ENCODE data around the gene C15orf61.

The C15orf61 gene

GRCh38 chr15:67542420-67543347 is 21.8 kb downstream of the C15orf61 start, which contains the start of gene MAP2K5:
Gene MAP2K5 (plus strand): TSS chr15:67542703. CDS start chr15:67543336, 633 bp downstream.
- DNase-seq (ENCODE audit: low spot score) = peak; percentile 90
- TF ChIP-seq CTCF (IDR thresholded peaks at IDR 0.05; ENCODE audit: poor library complexity, severe bottlenecking) = no peak
- peak; percentile 76 for ATAC-seq (ENCODE audit: low read depth)
- H3K4me1 ChIP-seq (ENCODE audit: insufficient read depth, poor library complexity, severe bottlenecking) = peaks cover 24% of the 10 kb centered on the region
- H3K4me3 ChIP-seq (ENCODE audit: severe bottlenecking) = peak within 1 kb of the TSS; percentile 99
- H3K9me3 ChIP-seq (ENCODE audit: severe bottlenecking) = no peaks in the 10 kb centered on the region
- peak within 1 kb of the TSS; percentile 52 for H3K27ac ChIP-seq (ENCODE audit: poor library complexity, severe bottlenecking)
- H3K27me3 ChIP-seq (ENCODE audit: insufficient read depth, poor library complexity, severe bottlenecking) = no peaks in the 10 kb centered on the region
- H3K36me3 ChIP-seq (ENCODE audit: low read depth) = peaks cover 14% of the 10 kb centered on the region

DNA sequence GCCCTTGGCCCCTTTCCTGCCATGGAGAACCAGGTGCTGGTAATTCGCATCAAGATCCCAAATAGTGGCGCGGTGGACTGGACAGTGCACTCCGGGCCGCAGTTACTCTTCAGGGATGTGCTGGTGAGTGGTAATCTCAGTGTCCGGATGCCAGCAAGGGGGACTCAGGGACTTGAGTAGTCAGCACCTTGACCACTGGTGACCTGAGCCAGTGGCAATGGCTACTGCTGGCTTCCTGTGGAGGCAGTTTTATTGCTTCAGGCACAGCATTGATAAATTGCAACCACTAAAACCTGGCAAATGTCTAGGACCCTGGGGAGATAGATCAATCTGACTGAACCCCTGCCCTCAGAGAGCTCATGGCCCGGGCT is 22.4 kb downstream of the C15orf61 start:
- Histone ChIP-seq H3K4me1 (ENCODE audit: insufficient read depth, poor library complexity, severe bottlenecking) (peaks cover 24% of the 10 kb centered on the region), H3K36me3 (ENCODE audit: low read depth) (peaks cover 14% of the 10 kb centered on the region), H3K4me3 (ENCODE audit: severe bottlenecking) (peak overlapping the region; percentile 99), H3K27ac (ENCODE audit: poor library complexity, severe bottlenecking) (peak overlapping the region; percentile 52), H3K9me3 (ENCODE audit: severe bottlenecking) (no peaks in the 10 kb centered on the region), H3K27me3 (ENCODE audit: insufficient read depth, poor library complexity, severe bottlenecking) (no peaks in the 10 kb centered on the region)
- peak; percentile 13; the same call in 2 of the 3 replicates for ATAC-seq (ENCODE audit: low read depth)
- no peak for TF ChIP-seq CTCF (IDR thresholded peaks at IDR 0.05; ENCODE audit: poor library complexity, severe bottlenecking)
- DNase-seq (ENCODE audit: low spot score) = no peak

GRCh38 chr15:67544475-67544874 is 23.5 kb downstream of the C15orf61 start:
- ATAC-seq (ENCODE audit: low read depth) (no peak), DNase-seq (ENCODE audit: low spot score) (no peak)
- no peak for TF ChIP-seq CTCF (IDR thresholded peaks at IDR 0.05; ENCODE audit: poor library complexity, severe bottlenecking)
- Histone ChIP-seq H3K27me3 (ENCODE audit: insufficient read depth, poor library complexity, severe bottlenecking) (no peaks in the 10 kb centered on the region), H3K4me1 (ENCODE audit: insufficient read depth, poor library complexity, severe bottlenecking) (peaks cover 19% of the 10 kb centered on the region), H3K9me3 (ENCODE audit: severe bottlenecking) (no peaks in the 10 kb centered on the region), H3K27ac (ENCODE audit: poor library complexity, severe bottlenecking) (no peak overlapping the region), H3K4me3 (ENCODE audit: severe bottlenecking) (no peak overlapping the region), H3K36me3 (ENCODE audit: low read depth) (peaks cover 14% of the 10 kb centered on the region)

- Histone ChIP-seq H3K36me3 (ENCODE audit: low read depth) (peaks cover 24% of the 10 kb centered on the region), H3K27ac (ENCODE audit: poor library complexity, severe bottlenecking) (no peak overlapping the region), H3K9me3 (ENCODE audit: severe bottlenecking) (no peaks in the 10 kb centered on the region), H3K27me3 (ENCODE audit: insufficient read depth, poor library complexity, severe bottlenecking) (no peaks in the 10 kb centered on the region), H3K4me3 (ENCODE audit: severe bottlenecking) (no peak overlapping the region), H3K4me1 (ENCODE audit: insufficient read depth, poor library complexity, severe bottlenecking) (peaks cover 5% of the 10 kb centered on the region)
- no peak for ATAC-seq (ENCODE audit: low read depth)
- no peak for DNase-seq (ENCODE audit: low spot score)
- no peak for TF ChIP-seq CTCF (IDR thresholded peaks at IDR 0.05; ENCODE audit: poor library complexity, severe bottlenecking)
Observed at GRCh38 chr15:67545864-67546263, 24.9 kb downstream of the C15orf61 start.

GRCh38 chr15:67547064-67547463 is 26.1 kb downstream of the C15orf61 start:
- ATAC-seq (ENCODE audit: low read depth) (no peak), DNase-seq (ENCODE audit: low spot score) (no peak)
- Histone ChIP-seq H3K27me3 (ENCODE audit: insufficient read depth, poor library complexity, severe bottlenecking) (no peaks in the 10 kb centered on the region), H3K36me3 (ENCODE audit: low read depth) (peaks cover 36% of the 10 kb centered on the region), H3K27ac (ENCODE audit: poor library complexity, severe bottlenecking) (no peak overlapping the region), H3K4me1 (ENCODE audit: insufficient read depth, poor library complexity, severe bottlenecking) (no peaks in the 10 kb centered on the region), H3K9me3 (ENCODE audit: severe bottlenecking) (no peaks in the 10 kb centered on the region), H3K4me3 (ENCODE audit: severe bottlenecking) (no peak overlapping the region)
- TF ChIP-seq CTCF (IDR thresholded peaks at IDR 0.05; ENCODE audit: poor library complexity, severe bottlenecking) = no peak
